DMS153 (cell line): ENCODE data around the gene CD99L2.

Experiments
- DNase-seq: peaks from one replicate; lab custom pipeline; 2025; lab: John Stamatoyannopoulos, UW

Gene CD99L2

DNA sequence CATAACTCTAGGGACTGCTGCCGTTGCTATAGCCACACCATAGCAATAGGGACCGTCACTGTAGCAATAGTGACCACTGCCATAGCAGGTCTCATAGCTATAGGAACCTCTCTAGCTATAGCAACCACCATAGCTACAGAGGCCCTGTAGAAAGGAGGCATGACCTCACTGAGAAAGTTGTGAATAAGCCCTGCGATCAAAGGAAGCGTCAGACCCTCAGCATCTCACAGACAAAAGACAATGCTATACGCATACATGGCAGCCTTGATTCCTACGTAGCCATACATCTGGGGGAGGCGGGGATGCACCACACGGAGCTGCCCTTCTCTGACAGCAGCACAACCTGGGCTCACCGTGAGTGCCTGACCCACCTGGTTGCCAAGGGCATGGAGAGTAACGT is 116.8 kb downstream of the CD99L2 start:
- no peak for DNase-seq

DNA sequence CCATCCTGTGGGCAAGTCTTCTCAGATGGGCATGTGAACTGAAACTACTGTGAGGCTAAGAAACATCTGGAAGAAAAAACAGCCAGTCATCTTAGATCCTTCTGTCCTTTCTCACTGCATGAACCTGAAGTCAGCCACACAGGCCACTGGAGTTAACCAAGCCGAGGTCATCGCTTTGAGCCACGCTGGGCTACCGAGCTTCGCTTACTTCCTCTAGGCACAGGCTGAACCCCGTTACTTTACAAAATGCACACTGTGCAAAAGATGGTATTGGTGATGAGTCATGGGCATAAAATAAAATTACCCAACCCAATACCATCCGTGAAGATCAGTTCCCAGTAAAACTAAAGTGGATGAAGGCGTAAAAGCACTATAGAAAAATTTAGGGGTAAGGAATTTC is 119.1 kb downstream of the CD99L2 start:
- DNase-seq, result no peak

DNA sequence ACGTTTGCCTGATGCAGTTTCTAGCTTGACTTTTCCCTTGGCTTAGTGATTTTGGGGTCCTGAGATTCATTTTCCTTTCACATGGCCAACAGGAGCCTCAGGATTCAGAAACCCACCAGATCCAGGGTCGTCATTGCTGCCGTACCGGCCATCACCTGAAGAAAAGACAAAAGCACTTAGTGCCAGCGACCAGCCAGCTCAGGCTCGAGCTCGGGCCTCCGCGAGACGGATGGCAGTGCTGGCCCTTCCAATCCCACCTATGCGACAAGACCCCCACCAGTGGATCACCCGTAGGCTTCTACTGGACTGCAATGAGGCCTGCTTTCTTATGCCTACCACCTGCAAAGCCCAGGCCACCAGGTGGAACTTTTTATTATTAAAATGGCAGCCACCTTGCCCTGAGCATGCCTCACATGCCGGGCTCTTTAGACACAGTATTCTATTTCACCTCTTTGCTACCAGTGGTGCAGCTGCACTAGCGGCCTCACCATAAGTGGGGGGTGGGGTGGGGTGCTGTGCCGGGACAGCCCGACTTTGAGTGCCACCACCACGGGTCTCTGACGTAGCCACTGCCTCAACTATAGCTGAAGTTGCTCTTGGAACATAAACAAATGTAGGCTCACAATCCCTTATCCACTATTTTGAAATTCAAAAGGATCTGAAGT is 121.0 kb downstream of the CD99L2 start:
- no peak for DNase-seq

DNA sequence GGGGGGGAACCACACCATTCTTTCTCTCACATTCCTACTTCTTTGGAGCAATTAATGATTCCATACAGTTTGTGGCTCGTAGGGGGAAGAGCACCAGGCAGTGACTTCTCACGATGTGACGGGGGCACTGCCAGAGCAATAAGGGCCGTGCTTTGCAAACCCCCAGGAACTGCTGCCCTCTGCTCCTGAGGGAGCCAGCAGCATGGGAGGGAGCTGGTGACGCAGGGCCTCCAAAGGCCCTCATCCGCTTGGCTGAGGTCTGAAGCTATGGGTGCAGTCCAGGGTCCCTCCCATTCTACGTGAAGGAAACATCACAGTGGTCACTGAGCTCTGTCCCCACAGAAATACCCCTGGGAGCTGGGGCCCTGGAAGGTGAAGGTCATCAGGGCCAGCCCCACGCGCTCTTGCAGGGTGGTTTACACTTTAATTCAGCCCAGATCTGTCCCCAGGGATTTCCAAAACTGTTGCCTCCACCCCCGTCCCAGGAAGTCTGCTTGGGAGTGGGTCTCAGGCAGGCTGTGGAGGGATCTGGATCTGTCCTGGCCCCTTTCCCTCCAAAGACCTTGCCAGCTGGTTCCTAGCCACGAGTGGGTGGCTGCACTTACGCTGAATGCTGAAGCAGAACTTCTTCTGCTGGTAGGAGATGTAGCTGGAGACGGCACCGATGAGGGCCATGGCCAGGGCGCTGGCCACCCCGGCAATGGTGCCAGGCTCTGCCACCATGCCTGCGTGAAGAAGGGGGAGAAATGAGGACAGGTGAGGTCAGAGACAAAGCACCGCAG is 122.7 kb downstream of the CD99L2 start:
- DNase-seq, result no peak

DNA sequence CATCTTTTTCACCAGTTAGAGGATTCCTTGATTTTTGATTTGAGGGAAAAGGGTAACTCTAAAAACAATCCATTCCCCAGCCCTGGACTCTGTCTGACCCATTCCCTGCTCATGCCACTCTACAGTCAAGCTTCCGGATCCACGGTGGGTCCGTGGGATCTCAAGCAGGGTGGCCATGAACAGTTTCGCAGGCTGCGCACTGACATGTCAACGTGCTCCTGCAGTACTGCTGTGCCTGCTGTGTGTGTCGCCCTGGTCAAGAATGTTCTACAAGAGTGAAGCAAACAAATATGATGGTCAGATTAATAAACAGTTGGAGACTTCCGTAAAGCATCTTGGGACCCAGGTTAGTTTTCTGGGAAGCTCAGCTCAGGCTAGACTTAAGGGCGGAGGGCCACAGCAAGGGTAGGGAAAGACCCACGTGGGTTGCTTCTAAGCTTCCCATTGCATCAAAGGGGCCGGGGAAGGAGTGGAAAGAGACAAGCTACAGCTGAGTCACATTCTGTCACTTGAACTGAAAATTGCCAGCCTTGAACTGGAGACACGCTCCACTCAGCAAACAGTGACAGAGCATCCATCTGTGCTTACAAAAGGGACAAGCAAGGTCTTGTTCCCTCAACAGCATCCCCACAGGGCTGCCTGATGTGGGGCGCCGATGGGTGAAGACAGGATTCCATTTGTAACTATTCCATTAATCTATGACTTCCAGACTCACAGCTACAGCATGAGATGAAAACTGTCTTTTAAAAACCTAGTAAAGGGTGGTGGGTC is 123.5 kb downstream of the CD99L2 start:
- no peak for DNase-seq

DNA sequence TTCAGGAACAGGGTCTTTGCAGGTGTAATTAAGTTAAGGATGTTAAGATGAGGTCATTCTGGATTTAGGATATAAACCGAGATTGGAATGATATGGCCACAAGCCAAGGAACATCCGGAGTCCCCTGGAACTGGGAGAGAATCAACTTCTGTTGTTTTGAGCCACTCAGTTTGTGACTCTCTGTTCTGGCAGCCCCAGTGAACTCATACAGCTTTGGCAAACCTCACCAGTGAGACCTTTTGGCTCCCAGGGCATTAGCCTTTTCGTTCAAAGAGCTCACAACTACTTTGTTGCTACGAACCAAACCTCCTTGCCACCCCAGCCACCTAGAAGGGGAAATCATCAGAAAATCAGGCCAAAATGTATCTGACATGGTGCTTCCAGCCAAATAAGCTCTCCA is 124.8 kb downstream of the CD99L2 start:
- no peak for DNase-seq

DNA sequence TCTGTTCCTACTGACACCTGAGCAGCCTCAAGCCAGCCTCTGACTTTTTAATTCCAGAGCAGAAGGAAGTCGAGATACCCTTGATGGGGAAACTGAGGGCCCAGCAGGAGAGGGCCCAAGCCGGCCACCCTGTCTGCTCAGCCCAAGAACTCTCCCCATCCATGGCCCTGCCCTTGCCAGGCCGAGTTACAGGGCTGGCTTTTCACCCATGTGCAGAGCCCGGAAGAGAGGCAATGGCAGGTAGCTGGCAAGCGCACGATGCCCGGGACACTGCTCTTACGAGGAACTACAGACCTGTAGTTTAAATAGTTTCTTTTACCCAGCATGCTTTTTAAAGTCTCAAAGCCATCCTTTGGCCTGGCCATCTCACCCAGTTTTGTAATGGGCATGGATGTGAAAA is 125.4 kb downstream of the CD99L2 start:
- no peak for DNase-seq

DNA sequence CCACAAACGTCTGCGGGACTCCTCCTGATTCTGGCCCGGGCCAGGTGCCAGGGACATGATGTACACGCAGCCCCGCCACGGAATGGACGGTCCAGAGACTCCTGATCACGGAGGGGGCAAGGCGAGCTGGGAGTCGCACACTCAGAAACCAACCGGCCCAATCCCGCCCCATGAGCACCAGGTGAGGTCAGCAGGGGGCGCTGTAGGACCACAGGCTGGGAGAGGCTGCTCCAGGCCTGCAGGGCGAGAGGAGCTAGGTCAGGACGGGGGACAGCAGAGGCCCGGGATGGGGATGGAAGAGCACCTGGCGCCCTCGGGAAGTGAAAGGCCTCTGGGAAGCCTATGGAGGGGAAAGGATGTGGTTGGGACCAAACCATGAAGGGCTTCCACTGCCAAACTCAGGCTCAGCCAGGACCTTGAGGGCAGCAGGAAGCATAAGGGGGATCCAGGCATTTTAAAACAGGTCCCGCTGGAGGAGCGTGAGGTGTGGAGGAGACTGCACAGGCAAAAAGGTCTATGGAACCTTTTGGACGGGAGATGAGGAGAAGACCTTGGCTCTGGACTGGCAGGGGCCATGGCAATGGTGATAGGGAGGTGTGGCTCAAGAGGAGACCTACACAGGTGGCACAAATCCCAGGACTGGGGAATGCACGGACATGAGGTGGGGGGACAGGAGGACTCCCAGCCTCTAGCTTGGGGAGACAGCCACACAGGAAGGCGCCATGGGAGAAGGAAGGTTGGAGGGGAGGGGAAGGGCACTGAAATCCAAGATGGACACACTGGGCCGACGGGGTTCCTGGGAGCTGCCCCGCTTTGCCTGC is 126.1 kb downstream of the CD99L2 start:
- DNase-seq, result peak; percentile 30

DNA sequence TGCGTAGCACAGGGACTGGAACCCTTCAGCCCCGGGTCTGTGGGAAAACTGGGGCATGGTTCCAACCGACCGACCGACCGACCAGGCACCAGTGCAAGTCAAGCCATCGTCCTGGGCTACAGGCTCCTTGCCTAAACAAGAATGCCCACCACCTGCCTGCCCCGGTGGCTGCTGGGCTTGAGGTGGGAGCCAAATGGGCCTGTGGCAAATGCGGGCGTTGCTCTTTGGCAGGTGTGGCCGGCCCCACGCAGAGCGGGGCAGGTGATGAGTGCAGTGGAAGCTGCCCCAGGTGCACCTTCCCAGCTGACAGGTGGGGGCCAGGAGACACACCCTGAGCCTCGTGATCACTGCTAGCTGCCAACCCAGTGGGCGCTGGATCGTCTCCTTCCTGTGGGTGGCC is 127.4 kb downstream of the CD99L2 start:
- DNase-seq, result no peak

DNA sequence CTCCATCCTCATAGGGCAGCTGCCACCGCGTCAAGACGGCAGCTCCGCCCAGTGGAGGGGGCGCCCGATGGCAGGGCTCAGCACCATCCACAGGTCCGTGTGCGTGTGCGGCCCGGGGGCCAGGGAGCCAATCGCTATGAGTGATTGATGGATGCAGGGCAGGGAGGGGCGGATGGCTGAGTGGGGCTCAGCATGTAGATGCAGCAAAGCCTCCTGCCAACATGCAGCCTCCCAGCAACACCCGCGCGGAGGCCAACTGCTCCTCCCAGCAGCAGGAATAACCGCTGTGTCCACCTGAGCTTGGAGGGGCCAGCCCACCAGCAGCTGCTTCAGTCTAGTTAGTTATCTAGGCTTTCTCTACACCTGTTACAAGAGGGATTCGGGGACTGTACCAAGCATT is 127.8 kb downstream of the CD99L2 start:
- DNase-seq, result no peak

DNA sequence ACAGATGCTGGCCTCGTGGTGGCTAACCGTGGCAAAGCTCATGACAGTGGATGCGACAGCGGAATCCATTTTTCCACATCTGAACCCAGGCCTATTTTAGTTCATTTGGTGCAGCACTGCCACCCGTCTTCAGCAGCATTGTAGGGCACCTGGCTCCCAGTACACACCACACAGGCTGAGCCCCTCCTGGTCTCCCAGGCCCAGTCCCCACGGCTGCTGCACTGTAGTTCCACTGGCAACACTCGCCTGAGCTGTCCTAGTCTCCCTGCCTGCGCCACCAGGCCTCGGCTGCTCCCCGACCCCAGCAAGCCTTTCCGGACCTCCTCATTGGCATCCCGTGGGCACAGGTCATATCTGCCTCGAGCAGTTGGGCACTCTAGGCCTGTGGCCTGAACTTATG is 129.1 kb downstream of the CD99L2 start:
- DNase-seq, result no peak

DNA sequence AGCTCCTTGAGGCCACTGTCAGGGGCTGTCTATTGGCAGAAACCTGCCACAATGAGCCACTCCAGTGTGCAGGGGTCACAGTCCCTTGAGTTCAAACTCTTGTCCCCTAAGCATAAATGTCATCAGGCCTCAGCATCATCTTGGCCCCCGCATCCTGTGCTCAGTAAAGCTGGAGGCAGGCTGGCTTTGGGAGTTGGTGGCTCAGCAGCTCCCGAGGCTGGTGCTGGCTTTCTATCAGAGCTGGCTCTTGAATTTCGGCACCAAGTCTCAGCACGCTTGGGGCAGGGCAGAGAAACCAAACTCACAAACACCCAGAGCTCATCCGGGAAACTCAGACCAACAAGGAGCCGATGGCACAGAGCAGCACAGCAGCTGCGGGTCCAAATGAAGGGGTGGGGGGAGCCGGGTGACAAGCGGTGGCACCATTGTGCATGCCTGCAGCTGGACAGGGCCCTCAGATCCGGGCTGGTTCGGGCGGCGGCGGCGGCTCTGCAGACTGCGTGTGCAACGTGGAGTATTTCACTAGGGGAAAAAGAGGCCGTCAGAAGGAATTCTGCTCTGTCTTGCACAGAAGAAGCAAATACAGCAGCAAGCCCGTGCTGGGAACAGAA is 129.8 kb downstream of the CD99L2 start:
- DNase-seq, result no peak

DNA sequence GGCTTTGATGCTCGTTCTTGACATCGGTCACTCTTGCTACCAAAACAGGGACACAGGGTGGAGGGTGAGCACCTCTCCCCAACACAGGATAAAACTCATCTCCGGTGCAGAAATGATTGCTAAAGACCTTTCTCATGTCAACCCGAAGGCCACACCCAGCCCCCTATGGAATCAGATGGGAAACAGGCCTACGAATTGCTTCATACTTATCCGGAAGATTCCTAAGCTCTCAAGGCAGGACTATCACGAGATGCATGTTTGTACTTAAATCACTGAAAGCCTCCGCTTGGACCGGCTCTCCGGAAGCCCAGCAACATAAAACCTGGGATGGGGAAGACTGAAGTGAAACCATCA is 130.4 kb downstream of the CD99L2 start:
- DNase-seq, result no peak

DNA sequence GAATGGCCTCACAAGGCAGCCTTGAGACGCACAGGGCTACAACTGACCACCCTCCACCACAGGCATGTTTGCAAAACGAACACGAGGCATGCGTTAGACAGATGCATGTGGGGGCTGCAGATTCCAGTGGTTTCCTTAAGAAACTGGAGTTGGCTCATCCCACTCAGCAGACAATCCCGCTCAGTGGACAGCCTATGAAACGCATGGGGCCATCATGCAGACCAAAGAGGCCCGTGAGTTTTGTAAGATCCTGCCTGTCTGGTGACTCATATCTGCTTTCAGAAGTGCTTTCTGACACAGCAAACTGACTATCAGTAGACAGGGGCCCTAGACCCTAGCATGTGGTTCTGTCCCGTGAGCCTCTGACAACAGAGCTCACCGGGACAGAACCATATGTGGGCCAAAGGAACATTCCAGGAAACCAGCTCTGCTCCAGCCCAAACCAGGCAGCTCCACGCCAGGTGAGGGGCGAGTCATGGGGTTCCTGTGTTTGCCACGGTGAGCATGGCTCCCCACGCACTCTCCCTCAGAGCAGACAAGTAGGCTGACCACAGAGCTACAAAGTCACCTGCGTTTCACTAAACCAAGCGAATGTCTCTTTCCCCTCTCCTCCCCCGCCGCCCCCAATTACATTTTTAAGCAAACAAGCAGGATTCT is 130.9 kb downstream of the CD99L2 start:
- no peak for DNase-seq

DNA sequence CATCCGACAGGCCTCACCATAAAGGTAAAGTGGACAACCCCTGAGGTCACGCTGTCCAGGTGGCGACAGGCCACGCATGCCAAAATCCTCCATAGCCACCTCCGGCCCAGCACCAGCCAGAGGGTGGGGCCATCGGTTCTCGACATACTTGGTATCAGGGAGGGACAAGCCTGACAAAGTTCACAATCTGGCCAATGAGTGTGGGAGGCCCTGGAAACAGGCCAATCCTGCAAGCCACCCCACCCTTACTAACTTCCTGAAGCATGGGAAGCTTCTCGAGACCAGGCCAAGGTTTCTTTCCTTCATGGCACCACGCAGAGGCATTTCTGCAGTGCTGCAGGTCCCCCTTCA is 131.4 kb downstream of the CD99L2 start:
- DNase-seq, result no peak

DNA sequence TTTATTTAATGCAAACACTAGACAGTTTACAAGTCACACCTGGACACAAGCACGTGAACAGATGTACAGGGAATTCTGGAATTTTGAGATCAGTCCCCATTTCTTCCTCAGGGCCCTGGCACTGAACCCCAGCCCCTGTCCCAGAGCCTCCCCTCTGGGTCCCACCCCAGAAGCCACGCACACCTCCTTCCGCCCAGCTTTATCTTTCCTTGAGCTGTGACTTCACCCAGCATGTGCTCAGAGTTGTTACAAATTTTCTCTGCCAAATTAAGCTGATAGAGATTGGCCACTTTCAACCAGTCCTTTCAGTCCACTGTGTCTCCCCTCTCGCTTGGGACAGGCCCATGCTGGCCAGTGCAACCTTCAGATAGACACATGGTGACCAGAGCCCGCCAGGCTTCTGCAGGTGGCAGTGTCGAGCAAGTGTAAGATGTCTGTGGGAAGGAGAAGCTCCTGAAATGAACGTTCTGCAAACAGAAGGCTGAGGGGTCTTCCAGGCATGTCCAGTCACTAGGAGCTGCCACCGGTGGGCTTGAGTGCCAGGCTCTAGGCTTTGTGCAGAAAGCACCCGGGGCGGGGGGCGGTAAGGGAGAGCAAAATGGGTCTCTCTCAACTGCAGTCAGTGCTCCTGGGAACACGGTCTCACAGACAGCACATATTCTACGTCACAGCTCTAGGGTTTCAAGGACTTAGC is 132.0 kb downstream of the CD99L2 start:
- DNase-seq, result no peak

DNA sequence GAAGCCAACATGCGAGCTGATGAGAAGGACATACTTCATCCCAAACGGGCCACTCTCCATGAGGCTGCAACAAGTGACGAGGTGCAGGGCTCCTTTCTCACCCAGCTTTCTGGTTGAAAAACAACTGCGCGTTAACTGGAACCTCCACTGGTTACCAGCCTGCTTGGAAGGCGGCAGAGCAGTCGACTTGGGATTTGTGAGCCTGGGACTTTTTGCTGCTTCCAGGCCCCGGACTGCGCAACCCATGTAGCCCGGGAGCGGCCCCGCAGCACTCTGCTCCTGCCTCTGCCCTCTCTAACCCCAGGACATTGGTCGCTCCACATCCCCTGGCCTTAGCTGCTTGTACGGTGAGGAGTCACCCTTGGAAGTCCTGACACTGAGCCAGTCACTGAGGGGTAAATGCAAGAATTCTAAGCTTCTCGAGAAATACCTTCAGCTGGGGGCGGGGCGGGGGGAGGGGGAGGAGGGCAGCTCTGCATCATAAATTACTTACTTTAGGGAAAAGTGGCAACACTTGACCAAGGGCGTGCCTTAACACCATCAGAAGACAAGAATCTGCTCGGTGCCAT is 132.6 kb downstream of the CD99L2 start:
- DNase-seq, result no peak

DNA sequence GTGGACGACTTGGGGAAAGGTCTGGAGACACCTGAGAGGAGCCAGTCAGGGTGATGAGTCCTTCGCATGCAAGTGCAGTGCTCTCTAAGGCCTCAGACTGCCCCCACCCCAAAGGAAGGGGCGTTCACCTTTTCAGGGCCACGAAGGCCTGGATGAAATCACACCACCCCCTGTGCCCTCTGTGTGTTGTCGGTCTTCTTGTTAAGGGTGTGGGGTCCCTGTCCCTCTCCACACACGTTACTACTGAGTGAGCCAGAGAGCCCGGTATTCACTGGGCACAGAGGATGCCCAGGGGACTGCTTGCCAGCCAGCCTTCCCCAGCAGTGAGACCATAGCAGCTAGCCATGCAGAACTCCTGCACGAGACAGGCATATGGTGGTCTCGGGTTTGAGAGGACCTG is 133.2 kb downstream of the CD99L2 start:
- no peak for DNase-seq

DNA sequence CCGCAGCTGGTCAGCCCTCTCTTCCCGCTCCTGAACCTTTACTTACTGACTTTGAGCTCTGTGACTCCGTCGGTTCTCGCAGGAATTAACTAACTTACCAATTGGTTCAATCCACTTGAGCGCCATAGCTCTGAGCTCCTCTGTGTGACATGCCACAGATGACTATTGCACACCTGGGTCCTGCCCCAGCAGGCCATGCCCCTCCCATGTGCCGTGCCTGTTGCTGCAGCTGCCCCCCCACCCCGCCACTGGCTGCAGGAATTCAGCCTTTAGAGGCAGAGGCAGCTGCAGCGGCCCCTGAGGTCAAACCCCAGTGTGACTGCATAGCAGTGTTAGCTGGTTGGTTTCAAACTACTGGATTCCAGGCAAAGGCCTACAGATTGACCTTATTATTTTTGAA is 134.7 kb downstream of the CD99L2 start:
- no peak for DNase-seq

DNA sequence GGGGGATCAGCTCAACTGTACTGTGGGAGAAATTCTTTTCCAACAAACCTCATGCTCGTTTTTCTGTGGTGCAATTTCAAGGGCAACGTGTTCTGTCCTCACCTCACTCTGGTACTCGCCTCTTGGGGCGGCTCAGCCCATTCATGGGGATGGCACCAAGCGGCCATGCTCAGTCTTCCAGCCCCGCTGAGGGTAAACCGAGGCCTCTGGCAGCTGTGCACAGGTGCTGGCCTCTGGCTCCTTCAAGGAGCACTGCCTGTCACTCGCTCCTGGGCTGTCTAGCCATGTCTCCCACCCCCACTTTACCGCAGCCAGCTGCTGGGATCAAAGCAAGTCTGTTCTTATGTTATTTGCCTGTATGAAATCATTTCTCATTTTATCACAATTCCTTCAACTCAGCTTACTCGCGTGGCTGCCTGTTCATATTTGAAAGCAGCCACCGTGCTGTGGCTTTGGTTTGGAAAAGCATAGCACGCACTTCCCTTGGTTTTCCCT is 135.1 kb downstream of the CD99L2 start:
- no peak for DNase-seq
